GM12892 (cell line): ENCODE results near the gene EID3.

Source experiments
- POLR2A ChIP-seq: IDR thresholded peaks from 2 replicates; pipeline ENCODE4 v1.6.1; 2011; ENCODE audit warnings: low read depth, low read length, control low read depth
- POLR2AphosphoS5 ChIP-seq: IDR thresholded peaks from 2 replicates; pipeline ENCODE4 v1.6.1; 2011; ENCODE audit warnings: low read depth, low read length, control low read depth

DNA sequence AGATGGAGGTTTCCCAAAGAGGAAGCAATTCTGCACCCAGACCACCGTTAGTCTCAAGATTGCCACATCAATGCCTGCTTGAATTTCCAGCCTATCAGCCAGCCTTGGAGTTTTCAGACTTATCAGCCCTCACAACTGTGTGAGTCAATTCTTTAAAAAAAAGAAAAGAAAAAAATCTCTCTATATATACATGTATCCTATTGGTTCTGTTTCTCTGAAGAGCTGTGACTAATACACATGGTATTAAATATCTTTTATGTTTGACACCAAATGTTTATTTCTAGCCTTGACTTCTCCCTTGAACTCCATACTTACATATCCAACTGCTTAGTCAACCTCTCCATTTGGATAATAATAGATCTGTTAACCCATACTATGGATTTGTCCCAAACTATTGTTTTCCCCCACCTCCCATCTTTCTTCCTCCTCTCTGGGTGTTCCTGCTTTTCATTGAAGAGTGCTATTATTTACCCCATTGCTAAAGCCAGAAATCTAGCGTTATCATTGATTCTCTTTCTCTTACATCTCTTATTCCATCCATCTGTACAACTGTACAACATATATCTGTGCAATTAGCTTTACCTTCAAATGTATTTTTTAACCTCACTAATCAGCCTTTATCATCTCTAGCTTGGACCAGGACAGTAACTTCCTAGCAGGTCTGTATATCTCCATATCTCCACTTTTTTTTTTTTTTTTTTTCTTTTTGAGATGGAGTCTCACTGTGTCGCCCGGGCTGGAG is 22.7 kb upstream of the EID3 start:
- TF ChIP-seq POLR2AphosphoS5 (no peak), POLR2A (no peak)
